PFSK-1 (cell line): ENCODE results near the gene ANKRD37.

Source experiments
- POLR2AphosphoS5 ChIP-seq: IDR thresholded peaks from 2 replicates; pipeline ENCODE4 v1.6.1; 2012; ENCODE audit warnings: low read depth, mild to moderate bottlenecking, control low read depth, low read length, moderate library complexity
- TAF1 ChIP-seq: IDR thresholded peaks from 2 replicates; pipeline ENCODE4 v1.6.1; 2012; ENCODE audit warnings: low read length, control low read depth, borderline replicate concordance; ENCODE audit not compliant: insufficient read depth

- TF ChIP-seq POLR2AphosphoS5 = no peak
- no peak for TF ChIP-seq TAF1
Measured at GRCh38 chr4:185380320-185380719, 16.3 kb upstream of the ANKRD37 start.
